HCT116 (cell line): Measurements from ENCODE around the gene GBF1. TPM values are rescaled to one million over a fixed set of nuclear protein-coding genes. Genes with fewer than 3 reads are reported as not detected.

ENCODE experiments used
- ATAC-seq: fragments of 200-7000 bp; cut with Tn5 transposase; 2 replicates; pipeline ENCODE4 v1.9.1; 2020; ENCODE audit warnings: mild to moderate bottlenecking, moderate library complexity
- BruUV-seq: library from RNA; stranded (reverse); fragments of 400-500 nt; replicated peaks from 2 replicates; lab custom pipeline; 2021; lab: Mats Ljungman, UMichigan
- CTCF ChIA-PET: fragments of 300-600 bp; sonication (Branson Sonifier 250); formaldehyde crosslinking; loops from one replicate; lab custom pipeline; 2021; ENCODE audit warnings: antibody characterized with exemption; lab: Charles Lee
- POLR2A ChIA-PET: fragments of 300-600, 350-600 bp; sonication (Branson Sonifier 250); formaldehyde crosslinking; loops from one replicate; lab custom pipeline; 2021; ENCODE audit warnings: antibody characterized with exemption; lab: Charles Lee
- RAD21 ChIA-PET, 2 experiments: fragments of 300-600 bp; sonication (Branson Sonifier 250); formaldehyde crosslinking; loops; one replicate each; lab custom pipeline; 2023; ENCODE audit warnings: low total read pairs in 2 of 2; ENCODE audit not compliant: uncharacterized antibody in 2 of 2, unreplicated experiment in 2 of 2, low non-redundant PET in 1 of 2; lab: Charles Lee
- DNase-seq: peaks from one replicate; pipeline ENCODE4 v3.0.0-alpha.2; 2010; ENCODE audit warnings: low read depth, low spot score
- H2AFZ ChIP-seq: fragments of 200-600 bp; shearing (Covaris generic), sonication (generic); 2 replicates; pipeline ENCODE4 v1.6.1; 2017; ENCODE audit warnings: low read depth, mixed run types, mixed read lengths, antibody characterized with exemption, low read length; ENCODE audit not compliant: poor library complexity, severe bottlenecking
- H3K27ac ChIP-seq: 2 replicates; pipeline ENCODE4 v1.5.1; 2012; ENCODE audit warnings: low read depth, low read length
- H3K27me3 ChIP-seq: fragments of 200-600 bp; sonication (generic); 2 replicates; pipeline ENCODE4 v1.6.1; 2016; ENCODE audit warnings: mixed run types, low read length, mixed read lengths; ENCODE audit not compliant: insufficient read depth
- H3K36me3 ChIP-seq, 2 experiments: fragments of 200-500 bp in 1 of 2; fragments of 200-600 bp in 1 of 2; sonication (Bioruptor generic) in 1 of 2; sonication (generic) in 1 of 2; 2 replicates each; pipeline versions ENCODE4 v1.5.1 to v1.6.1; 2014 to 2016; ENCODE audit warnings: low read length in 2 of 2, inconsistent platforms in 1 of 2, mixed read lengths in 1 of 2, mixed run types in 1 of 2; ENCODE audit not compliant: insufficient read depth in 2 of 2, control insufficient read depth in 1 of 2
- H3K4me1 ChIP-seq, 2 experiments: fragments of 200-600 bp in 1 of 2; sonication (generic) in 1 of 2; 2 replicates each; pipeline versions ENCODE4 v1.5.1 to v1.6.1; 2012 to 2017; ENCODE audit warnings: low read length in 2 of 2, inconsistent platforms in 1 of 2, mild to moderate bottlenecking in 1 of 2, mixed read lengths in 1 of 2, mixed run types in 1 of 2, moderate library complexity in 1 of 2; ENCODE audit not compliant: insufficient read depth in 2 of 2, control insufficient read depth in 1 of 2
- H3K4me2 ChIP-seq: fragments of 200-600 bp; sonication (generic); 2 replicates; pipeline ENCODE4 v1.6.1; 2017; ENCODE audit warnings: mixed run types, low read length, mixed read lengths
- H3K4me3 ChIP-seq, 2 experiments: fragments of 200-600 bp in 1 of 2; sonication (generic) in 1 of 2; replicated peaks in 1 of 2; 2 replicates each; pipeline ENCODE4 v1.5.1; 2011 to 2016; ENCODE audit warnings: low read length in 2 of 2, control low read depth in 1 of 2, low read depth in 1 of 2, mild to moderate bottlenecking in 1 of 2, mixed read lengths in 1 of 2, mixed run types in 1 of 2
- H3K79me2 ChIP-seq: fragments of 200-600 bp; sonication (generic); 2 replicates; pipeline ENCODE4 v1.6.1; 2017; ENCODE audit warnings: mild to moderate bottlenecking, mixed run types, low read length, moderate library complexity, mixed read lengths; ENCODE audit not compliant: insufficient read depth
- H3K9ac ChIP-seq: fragments of 200-600 bp; sonication (generic); 2 replicates; pipeline ENCODE4 v1.6.1; 2016; ENCODE audit warnings: low read length, mixed read lengths
- H3K9me2 ChIP-seq: fragments of 200-600 bp; sonication (generic), shearing (Covaris generic); 2 replicates; pipeline ENCODE4 v1.6.1; 2017; ENCODE audit warnings: mixed run types, mild to moderate bottlenecking, moderate library complexity; ENCODE audit not compliant: insufficient read depth
- H3K9me3 ChIP-seq, 2 experiments: fragments of 200-500 bp in 1 of 2; fragments of 200-600 bp in 1 of 2; sonication (Bioruptor generic) in 1 of 2; sonication (generic) in 1 of 2; 2 replicates each; pipeline ENCODE4 v1.6.1; 2014 to 2017; ENCODE audit warnings: low read length in 2 of 2, mixed read lengths in 2 of 2, inconsistent platforms in 1 of 2, low read depth in 1 of 2, mild to moderate bottlenecking in 1 of 2, mixed run types in 1 of 2, moderate library complexity in 1 of 2; ENCODE audit not compliant: control insufficient read depth in 1 of 2, insufficient read depth in 1 of 2
- H4K20me1 ChIP-seq: fragments of 200-600 bp; sonication (generic), shearing (Covaris generic); 2 replicates; pipeline ENCODE4 v1.6.1; 2017; ENCODE audit warnings: mixed run types, mild to moderate bottlenecking, moderate library complexity; ENCODE audit not compliant: insufficient read depth
- ATF3 ChIP-seq: IDR thresholded peaks from 2 replicates; pipeline ENCODE4 v1.6.1; 2012
- CBX3 ChIP-seq: IDR thresholded peaks from 2 replicates; pipeline ENCODE4 v1.6.1; 2012; ENCODE audit warnings: low read depth
- EZH2 ChIP-seq: fragments of 200-600 bp; sonication (generic); IDR thresholded peaks from 2 replicates; pipeline ENCODE4 v1.6.1; 2017; ENCODE audit warnings: antibody characterized with exemption, mixed run types
- EZH2phosphoT487 ChIP-seq: fragments of 200-600 bp; IDR thresholded peaks from 2 replicates; pipeline ENCODE4 v1.6.1; 2018; ENCODE audit warnings: antibody characterized with exemption, borderline replicate concordance
- JUND ChIP-seq: IDR thresholded peaks from 2 replicates; pipeline ENCODE4 v1.6.1; 2012
- SP1 ChIP-seq: IDR thresholded peaks from 2 replicates; pipeline ENCODE4 v1.6.1; 2012; ENCODE audit warnings: low read depth
- intact Hi-C: fragments of 100-400 bp; cut with micrococcal nuclease; formaldehyde crosslinking; loops from 2 replicates; pipeline ENCODE4 v1.10.0; 2022
- total RNA-seq: library from RNA; stranded (reverse); gene quantifications from one replicate; pipeline ENCODE4 v1.2.1, GENCODE V29; 2021; ENCODE audit not compliant: unreplicated experiment
- TF ChIP-seq, protein P1 (sequence below): IDR thresholded peaks from 2 replicates; pipeline ENCODE4 v1.6.1; 2012
- TF ChIP-seq, protein P2 (sequence below), 3 experiments: fragments of 200-600 bp in 1 of 3; sonication (generic) in 1 of 3; IDR thresholded peaks in 2 of 3; conservative IDR thresholded peaks in 1 of 3; 2 replicates each; pipeline ENCODE4 v1.5.1; 2012 to 2017; ENCODE audit warnings: low read depth in 2 of 3, low read length in 2 of 3, antibody characterized with exemption in 1 of 3, borderline replicate concordance in 1 of 3, control low read depth in 1 of 3, mild to moderate bottlenecking in 1 of 3, mixed read lengths in 1 of 3, mixed run types in 1 of 3, moderate library complexity in 1 of 3; ENCODE audit not compliant: insufficient read depth in 1 of 3

GBF1 gene
- total RNA-seq, 1 experiment from 2014 or later: 58.9 TPM

GRCh38 chr10:102403115-102403514 lies 157.8 kb downstream of the GBF1 start:
- no peak overlapping the region for H2AFZ ChIP-seq
- no TSS peak for BruUV-seq
- CTCF ChIA-PET: interaction anchor here (0.6 to 3.5 kb wide), 20 partner anchors 8 to 288 kb away, joined by 3 to 41 read pairs (median 4); partner anchors contain the start of genes ACTR1A, CUEDC2, FBXL15 and GBF1
- H3K4me3 ChIP-seq: no peak overlapping the region
- RAD21 ChIA-PET: interaction anchor here (0.9 to 2.0 kb wide), 4 partner anchors 60 to 234 kb away, joined by 3 to 9 read pairs (median 5); no protein-coding TSS in a partner anchor
- no peaks in the 10 kb centered on the region for H3K9me3 ChIP-seq
- no peaks in the 10 kb centered on the region for H3K79me2 ChIP-seq
- H4K20me1 ChIP-seq: no peaks in the 10 kb centered on the region
- no peak overlapping the region for H3K9ac ChIP-seq
- DNase-seq (no peak), ATAC-seq (no peak)
- H3K9me2 ChIP-seq: no peaks in the 10 kb centered on the region
- H3K27ac ChIP-seq: peak overlapping the region; percentile 26; the same call in 1 of the 2 replicates
- POLR2A ChIA-PET: interaction anchor here (1.1 to 3.2 kb wide), 3 partner anchors 7 to 234 kb away, joined by 3 to 14 read pairs (median 8); partner anchors contain the start of gene NFKB2
- peaks cover 16 to 53% of the 10 kb centered on the region in 2 experiments for H3K4me1 ChIP-seq
- TF ChIP-seq CBX3 (no peak), ATF3 (no peak), EZH2 (no peak), EZH2phosphoT487 (no peak), JUND (no peak), SP1 (no peak)
- TF ChIP-seq, protein P1, sequence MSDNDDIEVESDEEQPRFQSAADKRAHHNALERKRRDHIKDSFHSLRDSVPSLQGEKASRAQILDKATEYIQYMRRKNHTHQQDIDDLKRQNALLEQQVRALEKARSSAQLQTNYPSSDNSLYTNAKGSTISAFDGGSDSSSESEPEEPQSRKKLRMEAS: no peak
- TF ChIP-seq, protein P2, sequence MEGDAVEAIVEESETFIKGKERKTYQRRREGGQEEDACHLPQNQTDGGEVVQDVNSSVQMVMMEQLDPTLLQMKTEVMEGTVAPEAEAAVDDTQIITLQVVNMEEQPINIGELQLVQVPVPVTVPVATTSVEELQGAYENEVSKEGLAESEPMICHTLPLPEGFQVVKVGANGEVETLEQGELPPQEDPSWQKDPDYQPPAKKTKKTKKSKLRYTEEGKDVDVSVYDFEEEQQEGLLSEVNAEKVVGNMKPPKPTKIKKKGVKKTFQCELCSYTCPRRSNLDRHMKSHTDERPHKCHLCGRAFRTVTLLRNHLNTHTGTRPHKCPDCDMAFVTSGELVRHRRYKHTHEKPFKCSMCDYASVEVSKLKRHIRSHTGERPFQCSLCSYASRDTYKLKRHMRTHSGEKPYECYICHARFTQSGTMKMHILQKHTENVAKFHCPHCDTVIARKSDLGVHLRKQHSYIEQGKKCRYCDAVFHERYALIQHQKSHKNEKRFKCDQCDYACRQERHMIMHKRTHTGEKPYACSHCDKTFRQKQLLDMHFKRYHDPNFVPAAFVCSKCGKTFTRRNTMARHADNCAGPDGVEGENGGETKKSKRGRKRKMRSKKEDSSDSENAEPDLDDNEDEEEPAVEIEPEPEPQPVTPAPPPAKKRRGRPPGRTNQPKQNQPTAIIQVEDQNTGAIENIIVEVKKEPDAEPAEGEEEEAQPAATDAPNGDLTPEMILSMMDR (IDR thresholded peaks at IDR 0.05 in 2 of 3, conservative IDR thresholded peaks at IDR 0.05 in 1 of 3; ENCODE audit: borderline replicate concordance in 1 of 3, insufficient read depth in 1 of 3, low read depth in 2 of 3, low read length in 2 of 3): no peak
- H3K4me2 ChIP-seq: 0 out of 2 replicates have a peak overlapping the region, but pooled peaks have one; percentile 3
- peaks cover 4 to 15% of the 10 kb centered on the region in 2 experiments; a peak in 2 of 4 replicates for H3K36me3 ChIP-seq
- intact Hi-C loops: no loop called here
- H3K27me3 ChIP-seq: no peaks in the 10 kb centered on the region
